ENCODE data around the gene ZRSR2.
"Not testable (repeated sequence)": the region's sequence is repeated elsewhere in the genome, so short reads cannot be mapped to it uniquely, and the experiment has no call there.

- not testable (repeated sequence) for TF ChIP-seq POLR2A (IDR thresholded peaks at IDR 0.05)
- TF ChIP-seq, protein P1, sequence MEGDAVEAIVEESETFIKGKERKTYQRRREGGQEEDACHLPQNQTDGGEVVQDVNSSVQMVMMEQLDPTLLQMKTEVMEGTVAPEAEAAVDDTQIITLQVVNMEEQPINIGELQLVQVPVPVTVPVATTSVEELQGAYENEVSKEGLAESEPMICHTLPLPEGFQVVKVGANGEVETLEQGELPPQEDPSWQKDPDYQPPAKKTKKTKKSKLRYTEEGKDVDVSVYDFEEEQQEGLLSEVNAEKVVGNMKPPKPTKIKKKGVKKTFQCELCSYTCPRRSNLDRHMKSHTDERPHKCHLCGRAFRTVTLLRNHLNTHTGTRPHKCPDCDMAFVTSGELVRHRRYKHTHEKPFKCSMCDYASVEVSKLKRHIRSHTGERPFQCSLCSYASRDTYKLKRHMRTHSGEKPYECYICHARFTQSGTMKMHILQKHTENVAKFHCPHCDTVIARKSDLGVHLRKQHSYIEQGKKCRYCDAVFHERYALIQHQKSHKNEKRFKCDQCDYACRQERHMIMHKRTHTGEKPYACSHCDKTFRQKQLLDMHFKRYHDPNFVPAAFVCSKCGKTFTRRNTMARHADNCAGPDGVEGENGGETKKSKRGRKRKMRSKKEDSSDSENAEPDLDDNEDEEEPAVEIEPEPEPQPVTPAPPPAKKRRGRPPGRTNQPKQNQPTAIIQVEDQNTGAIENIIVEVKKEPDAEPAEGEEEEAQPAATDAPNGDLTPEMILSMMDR (IDR thresholded peaks at IDR 0.05): not testable (repeated sequence)
Observed at GRCh38 chrX:15759886-15760285, 30.4 kb upstream of the ZRSR2 start.

Measured in heart left ventricle (tissue), 13 donors.